HUES48 (cell line): ENCODE measurements around the gene ATG2B.

Experiments
- H3K27ac ChIP-seq: one replicate; pipeline ENCODE4 v1.7.0; 2013; ENCODE audit warnings: low read depth, low read length, inconsistent platforms
- H3K27me3 ChIP-seq: 2 replicates; pipeline ENCODE4 v1.6.1; 2013; ENCODE audit warnings: mild to moderate bottlenecking, low read length; ENCODE audit not compliant: control insufficient read depth, insufficient read depth
- H3K36me3 ChIP-seq: 2 replicates; pipeline ENCODE4 v1.6.1; 2013; ENCODE audit warnings: low read length; ENCODE audit not compliant: control insufficient read depth, insufficient read depth
- H3K4me1 ChIP-seq: 2 replicates; pipeline ENCODE4 v1.6.1; 2013; ENCODE audit warnings: mild to moderate bottlenecking, low read length; ENCODE audit not compliant: control insufficient read depth, insufficient read depth
- H3K4me3 ChIP-seq: 2 replicates; pipeline ENCODE4 v1.5.1; 2013; ENCODE audit warnings: mild to moderate bottlenecking, low read depth, low read length
- H3K9ac ChIP-seq: 2 replicates; pipeline ENCODE4 v1.6.1; 2013; ENCODE audit warnings: mild to moderate bottlenecking, low read depth, low read length, moderate library complexity
- H3K9me3 ChIP-seq: 2 replicates; pipeline ENCODE4 v1.6.1; 2013; ENCODE audit warnings: low read length; ENCODE audit not compliant: control insufficient read depth, insufficient read depth

ATG2B gene

GRCh38 chr14:96362965-96363750, at the start of gene ATG2B, which contains the start of gene GSKIP:
Gene ATG2B (minus strand): TSS chr14:96363341. CDS start chr14:96362976, 365 bp downstream.
Gene GSKIP (plus strand): TSS chr14:96363526. CDS start chr14:96382248, 18,722 bp downstream.
- H3K9ac ChIP-seq: peak within 1 kb of the TSS; percentile 45
- H3K27me3 ChIP-seq: no peaks in the 10 kb centered on the region
- H3K4me1 ChIP-seq: peaks cover 31% of the 10 kb centered on the region
- peak within 1 kb of the TSS; percentile 86 for H3K27ac ChIP-seq
- 0 out of 2 replicates have a peak, but pooled peaks cover 5% of the 10 kb centered on the region for H3K36me3 ChIP-seq
- no peaks in the 10 kb centered on the region for H3K9me3 ChIP-seq
- peak within 1 kb of the TSS; percentile 91 for H3K4me3 ChIP-seq

- H3K27ac ChIP-seq: no peak overlapping the region
- no peaks in the 10 kb centered on the region for H3K4me1 ChIP-seq
- H3K4me3 ChIP-seq: no peak overlapping the region
- no peak overlapping the region for H3K9ac ChIP-seq
- H3K27me3 ChIP-seq: no peaks in the 10 kb centered on the region
- H3K36me3 ChIP-seq: no peaks in the 10 kb centered on the region
- no peaks in the 10 kb centered on the region for H3K9me3 ChIP-seq
Observed at GRCh38 chr14:96410119-96410518, 47.0 kb upstream of the ATG2B start.

- no peaks in the 10 kb centered on the region for H3K27me3 ChIP-seq
Observed at GRCh38 chr14:96409701-96410100, 46.6 kb upstream of the ATG2B start.

GRCh38 chr14:96408608-96409007, 45.5 kb upstream of the ATG2B start:
- H3K4me3 ChIP-seq: no peak overlapping the region
- no peak overlapping the region for H3K27ac ChIP-seq
- H3K4me1 ChIP-seq: no peaks in the 10 kb centered on the region
- H3K27me3 ChIP-seq: no peaks in the 10 kb centered on the region
- H3K36me3 ChIP-seq: no peaks in the 10 kb centered on the region
- no peak overlapping the region for H3K9ac ChIP-seq
- H3K9me3 ChIP-seq: no peaks in the 10 kb centered on the region

More at GRCh38 chr14:96409701-96410100, 46.6 kb upstream of the ATG2B start:
- Histone ChIP-seq H3K9ac (no peak overlapping the region), H3K9me3 (no peaks in the 10 kb centered on the region), H3K36me3 (no peaks in the 10 kb centered on the region), H3K27ac (no peak overlapping the region), H3K4me3 (no peak overlapping the region), H3K4me1 (no peaks in the 10 kb centered on the region)

GRCh38 chr14:96407935-96408570, 44.9 kb upstream of the ATG2B start:
- Histone ChIP-seq H3K4me3 (no peak overlapping the region), H3K9me3 (no peaks in the 10 kb centered on the region), H3K27me3 (no peaks in the 10 kb centered on the region), H3K4me1 (no peaks in the 10 kb centered on the region), H3K9ac (no peak overlapping the region), H3K36me3 (no peaks in the 10 kb centered on the region), H3K27ac (no peak overlapping the region)

- H3K27ac ChIP-seq: no peak overlapping the region
- no peaks in the 10 kb centered on the region for H3K4me1 ChIP-seq
- H3K9ac ChIP-seq: no peak overlapping the region
- no peaks in the 10 kb centered on the region for H3K36me3 ChIP-seq
- no peaks in the 10 kb centered on the region for H3K27me3 ChIP-seq
- H3K9me3 ChIP-seq: no peaks in the 10 kb centered on the region
- H3K4me3 ChIP-seq: no peak overlapping the region
Observed at GRCh38 chr14:96405677-96406076, 42.5 kb upstream of the ATG2B start.

- Histone ChIP-seq H3K4me1 (no peaks in the 10 kb centered on the region), H3K9ac (no peak overlapping the region), H3K9me3 (no peaks in the 10 kb centered on the region)
Observed at GRCh38 chr14:96403409-96403808, 40.3 kb upstream of the ATG2B start.

GRCh38 chr14:96400495-96400894, 37.4 kb upstream of the ATG2B start:
- H3K4me1 ChIP-seq: no peaks in the 10 kb centered on the region
- no peaks in the 10 kb centered on the region for H3K9me3 ChIP-seq
- H3K27me3 ChIP-seq: no peaks in the 10 kb centered on the region
- no peak overlapping the region for H3K27ac ChIP-seq
- no peak overlapping the region for H3K4me3 ChIP-seq
- no peak overlapping the region for H3K9ac ChIP-seq
- no peaks in the 10 kb centered on the region for H3K36me3 ChIP-seq

More at GRCh38 chr14:96403409-96403808, 40.3 kb upstream of the ATG2B start:
- H3K4me3 ChIP-seq: no peak overlapping the region
- H3K27me3 ChIP-seq: no peaks in the 10 kb centered on the region
- no peak overlapping the region for H3K27ac ChIP-seq
- no peaks in the 10 kb centered on the region for H3K36me3 ChIP-seq

GRCh38 chr14:96399405-96399804, 36.3 kb upstream of the ATG2B start:
- H3K27me3 ChIP-seq: no peaks in the 10 kb centered on the region
- no peak overlapping the region for H3K4me3 ChIP-seq
- no peak overlapping the region for H3K9ac ChIP-seq
- H3K4me1 ChIP-seq: no peaks in the 10 kb centered on the region
- H3K9me3 ChIP-seq: no peaks in the 10 kb centered on the region
- H3K27ac ChIP-seq: no peak overlapping the region
- no peaks in the 10 kb centered on the region for H3K36me3 ChIP-seq

- Histone ChIP-seq H3K9me3 (no peaks in the 10 kb centered on the region), H3K9ac (no peak overlapping the region), H3K4me3 (no peak overlapping the region), H3K4me1 (no peaks in the 10 kb centered on the region), H3K27ac (no peak overlapping the region), H3K36me3 (no peaks in the 10 kb centered on the region), H3K27me3 (no peaks in the 10 kb centered on the region)
Observed at GRCh38 chr14:96398921-96399320, 35.8 kb upstream of the ATG2B start.

- no peak overlapping the region for H3K4me3 ChIP-seq
- H3K27me3 ChIP-seq: peaks cover 2% of the 10 kb centered on the region
- no peaks in the 10 kb centered on the region for H3K36me3 ChIP-seq
- H3K4me1 ChIP-seq: no peaks in the 10 kb centered on the region
- no peaks in the 10 kb centered on the region for H3K9me3 ChIP-seq
- H3K27ac ChIP-seq: no peak overlapping the region
- H3K9ac ChIP-seq: no peak overlapping the region
Observed at GRCh38 chr14:96398432-96398831, 35.3 kb upstream of the ATG2B start.
